HUES64 (cell line): Measurements from ENCODE around the gene LAMA2. TPM values are rescaled to one million over a fixed set of nuclear protein-coding genes. Genes with fewer than 3 reads are reported as not detected.
A peak's percentile ranks its signal among the peaks of the same experiment; 100 is the strongest.

Source experiments
- H3K27ac ChIP-seq: 2 replicates; pipeline ENCODE4 v1.7.0; 2013; ENCODE audit warnings: low read depth, low read length, inconsistent platforms
- H3K27me3 ChIP-seq: 2 replicates; pipeline ENCODE4 v1.6.1; 2013; ENCODE audit warnings: mild to moderate bottlenecking, low read length; ENCODE audit not compliant: insufficient read depth
- H3K36me3 ChIP-seq: 2 replicates; pipeline ENCODE4 v1.6.1; 2013; ENCODE audit warnings: mild to moderate bottlenecking, low read length; ENCODE audit not compliant: insufficient read depth
- H3K4me1 ChIP-seq: 2 replicates; pipeline ENCODE4 v1.6.1; 2013; ENCODE audit warnings: mild to moderate bottlenecking, low read length, moderate library complexity; ENCODE audit not compliant: insufficient read depth
- H3K4me3 ChIP-seq: 2 replicates; pipeline ENCODE4 v1.5.1; 2013; ENCODE audit warnings: mild to moderate bottlenecking, low read length, moderate library complexity
- H3K9ac ChIP-seq: 2 replicates; pipeline ENCODE4 v1.6.1; 2013; ENCODE audit warnings: mild to moderate bottlenecking, low read depth, low read length
- H3K9me3 ChIP-seq: 2 replicates; pipeline ENCODE4 v1.6.1; 2013; ENCODE audit warnings: low read depth, low read length; ENCODE audit not compliant: insufficient read depth
- WGBS: fragments of 150-250, 120-280 bp; methylation state at CpG from one replicate; pipeline ENCODE4 v1.1.7; 2013; ENCODE audit warnings: missing lambda C conversion rate; 5-methylcytosine and 5-hydroxymethylcytosine counted together
- polyA plus RNA-seq, 2 experiments: library from polyadenylated mRNA; stranded (reverse); fragments of 50-300 nt; gene quantifications; one replicate each; pipeline ENCODE4 v1.2.3, GENCODE V29; 2013

LAMA2 gene
- 2.2 TPM for polyA plus RNA-seq (2013, experiment 1 of 2)
- 1.5 TPM for polyA plus RNA-seq (2013, experiment 2 of 2)

- Histone ChIP-seq H3K9ac (peak within 1 kb of the TSS; percentile 53), H3K36me3 (no peaks in the 10 kb centered on the region), H3K4me1 (peaks cover 10% of the 10 kb centered on the region), H3K4me3 (peak within 1 kb of the TSS; percentile 71), H3K27me3 (peaks cover 10% of the 10 kb centered on the region; the same call in 1 of the 2 replicates), H3K9me3 (no peaks in the 10 kb centered on the region), H3K27ac (0 out of 2 replicates have a peak within 1 kb of the TSS, but pooled peaks have one; percentile 7)
- WGBS = 4% methylated on average over 36 of the region's 36 CpGs
Measured at GRCh38 chr6:128882991-128883611, at the start of gene LAMA2. Gene LAMA2 (plus strand): TSS chr6:128883138. CDS start chr6:128883246, 108 bp downstream.

- no peaks in the 10 kb centered on the region for H3K27me3 ChIP-seq
- no peak overlapping the region for H3K27ac ChIP-seq
- no peak overlapping the region for H3K9ac ChIP-seq
- H3K4me3 ChIP-seq = no peak overlapping the region
- H3K9me3 ChIP-seq = no peaks in the 10 kb centered on the region
- no peaks in the 10 kb centered on the region for H3K36me3 ChIP-seq
- 90% methylated on average over 1 of the region's 1 CpG for WGBS
- no peaks in the 10 kb centered on the region for H3K4me1 ChIP-seq
Measured at GRCh38 chr6:128836761-128837160, 46.2 kb upstream of the LAMA2 start.

- Histone ChIP-seq H3K4me1 (no peaks in the 10 kb centered on the region), H3K36me3 (no peaks in the 10 kb centered on the region), H3K27me3 (no peaks in the 10 kb centered on the region), H3K4me3 (no peak overlapping the region), H3K9me3 (no peaks in the 10 kb centered on the region), H3K27ac (no peak overlapping the region), H3K9ac (no peak overlapping the region)
- WGBS = 92% methylated on average over 4 of the region's 4 CpGs
Measured at GRCh38 chr6:128841518-128841917, 41.4 kb upstream of the LAMA2 start.

- Histone ChIP-seq H3K9me3 (no peaks in the 10 kb centered on the region), H3K36me3 (no peaks in the 10 kb centered on the region), H3K27ac (no peak overlapping the region), H3K27me3 (no peaks in the 10 kb centered on the region), H3K4me3 (no peak overlapping the region), H3K9ac (no peak overlapping the region), H3K4me1 (peaks cover 18% of the 10 kb centered on the region)
- no CpG with 5 or more reads among the region's 2 CpGs for WGBS
Measured at GRCh38 chr6:128844598-128844997, 38.3 kb upstream of the LAMA2 start.

GRCh38 chr6:128847431-128848210 is 35.3 kb upstream of the LAMA2 start:
- Histone ChIP-seq H3K27ac (no peak overlapping the region), H3K4me3 (no peak overlapping the region), H3K4me1 (peaks cover 18% of the 10 kb centered on the region), H3K9me3 (no peaks in the 10 kb centered on the region), H3K36me3 (no peaks in the 10 kb centered on the region), H3K9ac (no peak overlapping the region), H3K27me3 (no peaks in the 10 kb centered on the region)
- WGBS = 69% methylated on average over 4 of the region's 4 CpGs

GRCh38 chr6:128848212-128848935 is 34.6 kb upstream of the LAMA2 start:
- peaks cover 18% of the 10 kb centered on the region for H3K4me1 ChIP-seq
- no peaks in the 10 kb centered on the region for H3K9me3 ChIP-seq
- no peak overlapping the region for H3K4me3 ChIP-seq
- no peaks in the 10 kb centered on the region for H3K27me3 ChIP-seq
- WGBS = 78% methylated on average over 7 of the region's 7 CpGs
- no peak overlapping the region for H3K9ac ChIP-seq
- no peaks in the 10 kb centered on the region for H3K36me3 ChIP-seq
- H3K27ac ChIP-seq = no peak overlapping the region

GRCh38 chr6:128855581-128856085 is 27.3 kb upstream of the LAMA2 start:
- H3K9ac ChIP-seq = no peak overlapping the region
- WGBS = 93% methylated on average over 4 of the region's 5 CpGs
- no peaks in the 10 kb centered on the region for H3K4me1 ChIP-seq
- no peak overlapping the region for H3K4me3 ChIP-seq
- H3K36me3 ChIP-seq = no peaks in the 10 kb centered on the region
- no peak overlapping the region for H3K27ac ChIP-seq
- H3K27me3 ChIP-seq = no peaks in the 10 kb centered on the region
- H3K9me3 ChIP-seq = peaks cover 4% of the 10 kb centered on the region; the same call in 1 of the 2 replicates

GRCh38 chr6:128857806-128858205 is 25.1 kb upstream of the LAMA2 start:
- Histone ChIP-seq H3K27ac (no peak overlapping the region), H3K9me3 (peaks cover 10% of the 10 kb centered on the region; the same call in 1 of the 2 replicates), H3K27me3 (no peaks in the 10 kb centered on the region), H3K9ac (no peak overlapping the region), H3K4me1 (no peaks in the 10 kb centered on the region), H3K4me3 (no peak overlapping the region), H3K36me3 (no peaks in the 10 kb centered on the region)
- WGBS = 98% methylated on average over 5 of the region's 5 CpGs

GRCh38 chr6:128860782-128861181 is 22.2 kb upstream of the LAMA2 start:
- H3K9ac ChIP-seq = no peak overlapping the region
- no peak overlapping the region for H3K4me3 ChIP-seq
- H3K36me3 ChIP-seq = no peaks in the 10 kb centered on the region
- H3K4me1 ChIP-seq = no peaks in the 10 kb centered on the region
- WGBS = no CpG with 5 or more reads among the region's 1 CpG
- H3K9me3 ChIP-seq = peaks cover 10% of the 10 kb centered on the region; the same call in 1 of the 2 replicates
- no peaks in the 10 kb centered on the region for H3K27me3 ChIP-seq
- no peak overlapping the region for H3K27ac ChIP-seq

GRCh38 chr6:128863983-128864382 is 19.0 kb upstream of the LAMA2 start:
- no peaks in the 10 kb centered on the region for H3K36me3 ChIP-seq
- H3K4me3 ChIP-seq = no peak overlapping the region
- H3K9ac ChIP-seq = no peak overlapping the region
- no peak overlapping the region for H3K27ac ChIP-seq
- peaks cover 10% of the 10 kb centered on the region; the same call in 1 of the 2 replicates for H3K9me3 ChIP-seq
- H3K27me3 ChIP-seq = no peaks in the 10 kb centered on the region
- H3K4me1 ChIP-seq = no peaks in the 10 kb centered on the region

- WGBS = 91% methylated on average over 3 of the region's 3 CpGs
- no peaks in the 10 kb centered on the region for H3K36me3 ChIP-seq
- no peaks in the 10 kb centered on the region for H3K9me3 ChIP-seq
- H3K27me3 ChIP-seq = no peaks in the 10 kb centered on the region
- H3K27ac ChIP-seq = no peak overlapping the region
- H3K9ac ChIP-seq = no peak overlapping the region
- no peaks in the 10 kb centered on the region for H3K4me1 ChIP-seq
- H3K4me3 ChIP-seq = no peak overlapping the region
Measured at GRCh38 chr6:128870746-128871145, 12.2 kb upstream of the LAMA2 start.
